GM21619 (cell line): ENCODE measurements around the gene SOX2.

Experiments used
- ATAC-seq: cut with Tn5 transposase; IDR thresholded peaks from one replicate; pipeline ENCODE4 v1.9.1; 2021; ENCODE audit not compliant: unreplicated experiment

Gene SOX2

GRCh38 chr3:181711325-181712135, at the start of gene SOX2:
SOX2 (plus strand) TSS chr3:181711925; CDS start chr3:181712361, 436 bp downstream.
- no peak for ATAC-seq

DNA sequence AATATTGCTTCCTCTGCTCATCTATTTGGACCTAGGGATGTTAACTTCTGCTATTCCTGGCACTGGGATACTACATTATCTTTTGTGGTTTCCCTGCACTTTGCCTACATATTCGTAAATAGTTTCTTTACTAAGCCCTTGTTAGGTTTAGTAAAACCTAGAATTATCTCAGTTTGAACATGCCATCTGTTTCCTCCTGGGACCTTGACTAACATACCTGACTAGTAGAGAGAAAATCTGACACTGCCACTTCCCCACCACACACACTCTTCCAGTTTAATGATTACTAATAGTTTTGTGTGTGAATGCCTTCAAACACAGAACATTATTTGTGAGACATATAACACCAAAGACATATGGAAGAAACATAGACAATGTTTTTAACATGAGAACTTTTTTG, 28.2 kb upstream of the SOX2 start:
- ATAC-seq, result peak; percentile 81

GRCh38 chr3:181687190-181687589, 24.5 kb upstream of the SOX2 start:
- no peak for ATAC-seq

GRCh38 chr3:181687731-181688130, 24.0 kb upstream of the SOX2 start:
- ATAC-seq, result no peak

- ATAC-seq, result no peak
Measured at GRCh38 chr3:181689546-181689945, 22.2 kb upstream of the SOX2 start.

DNA sequence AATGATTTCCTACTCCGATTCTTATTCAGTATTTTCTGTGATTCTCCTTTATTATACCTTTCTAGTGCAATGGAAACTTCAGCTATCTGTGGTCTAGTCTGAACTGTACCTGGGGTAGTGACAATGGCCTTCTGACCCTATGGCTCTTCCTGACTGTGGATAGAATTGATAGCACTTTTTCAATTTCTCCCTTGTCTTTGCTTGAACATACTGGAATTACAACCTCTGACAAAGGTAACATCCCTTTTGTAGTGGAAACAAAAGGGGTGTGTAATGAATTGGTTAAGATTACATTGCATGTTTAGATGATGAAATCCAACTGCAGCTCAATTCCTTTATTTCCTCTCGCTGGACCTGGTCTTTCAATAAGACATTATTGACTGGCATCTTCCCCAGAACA, 21.0 kb upstream of the SOX2 start:
- ATAC-seq, result no peak

- ATAC-seq, result no peak
Measured at GRCh38 chr3:181691901-181692300, 19.8 kb upstream of the SOX2 start.

DNA sequence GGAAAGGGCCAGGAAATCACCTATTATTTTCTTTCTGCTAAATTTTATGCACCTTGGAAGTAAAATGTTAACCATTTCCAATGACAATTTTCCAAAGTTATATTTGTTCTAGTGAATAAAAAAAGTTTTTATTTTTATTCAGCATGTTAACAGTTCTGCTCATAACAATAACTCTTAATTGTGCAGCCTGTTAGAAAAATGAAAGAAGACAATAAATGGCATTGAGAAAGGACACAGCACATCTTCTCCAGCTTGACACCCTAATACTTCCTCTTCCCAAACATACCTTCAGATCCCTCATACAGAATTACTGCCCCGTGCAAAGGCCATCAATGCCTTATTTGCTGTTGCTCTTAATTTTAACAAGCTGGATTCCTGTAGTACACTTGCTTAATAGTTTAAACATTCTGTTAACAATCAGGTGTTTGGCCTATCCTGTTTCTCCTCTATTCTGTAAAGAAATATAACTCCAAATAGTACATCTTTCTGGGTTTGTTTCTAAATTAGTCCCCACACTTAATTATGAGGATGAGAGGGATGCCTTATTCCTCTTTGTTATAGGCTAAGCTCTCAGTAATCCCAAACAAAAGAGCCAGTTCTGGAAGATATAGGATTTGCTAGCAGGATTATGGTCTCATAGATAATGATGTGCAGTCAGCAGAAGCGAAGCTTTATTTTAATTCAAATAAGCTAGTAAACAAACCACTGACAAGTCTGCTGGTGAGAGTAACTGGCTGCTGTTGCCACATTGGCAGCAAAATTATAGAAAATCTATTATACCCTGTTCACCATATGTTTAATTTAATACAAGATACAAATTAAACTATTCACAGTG, 19.2 kb upstream of the SOX2 start:
- ATAC-seq, result no peak

DNA sequence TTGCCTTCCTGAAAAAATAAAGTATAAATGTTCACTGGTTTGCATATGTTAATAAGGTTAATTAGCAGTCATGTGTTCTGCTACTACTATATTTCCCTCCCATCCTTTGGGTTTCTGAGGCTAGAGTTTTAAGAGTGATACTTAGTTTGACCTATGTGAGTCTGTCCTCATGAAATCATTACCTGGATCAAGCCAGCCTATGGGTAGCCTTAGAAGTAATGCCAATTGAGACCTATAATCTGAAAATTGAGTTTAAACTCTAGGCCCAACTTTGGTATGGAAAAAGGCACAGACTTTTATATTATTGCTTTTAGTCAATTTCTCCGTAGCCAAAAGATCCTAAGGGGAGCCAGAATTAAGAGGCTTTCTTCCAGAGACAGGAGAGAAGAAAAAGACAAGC, 18.4 kb upstream of the SOX2 start:
- no peak for ATAC-seq

GRCh38 chr3:181694805-181695660, 16.7 kb upstream of the SOX2 start:
- no peak for ATAC-seq

DNA sequence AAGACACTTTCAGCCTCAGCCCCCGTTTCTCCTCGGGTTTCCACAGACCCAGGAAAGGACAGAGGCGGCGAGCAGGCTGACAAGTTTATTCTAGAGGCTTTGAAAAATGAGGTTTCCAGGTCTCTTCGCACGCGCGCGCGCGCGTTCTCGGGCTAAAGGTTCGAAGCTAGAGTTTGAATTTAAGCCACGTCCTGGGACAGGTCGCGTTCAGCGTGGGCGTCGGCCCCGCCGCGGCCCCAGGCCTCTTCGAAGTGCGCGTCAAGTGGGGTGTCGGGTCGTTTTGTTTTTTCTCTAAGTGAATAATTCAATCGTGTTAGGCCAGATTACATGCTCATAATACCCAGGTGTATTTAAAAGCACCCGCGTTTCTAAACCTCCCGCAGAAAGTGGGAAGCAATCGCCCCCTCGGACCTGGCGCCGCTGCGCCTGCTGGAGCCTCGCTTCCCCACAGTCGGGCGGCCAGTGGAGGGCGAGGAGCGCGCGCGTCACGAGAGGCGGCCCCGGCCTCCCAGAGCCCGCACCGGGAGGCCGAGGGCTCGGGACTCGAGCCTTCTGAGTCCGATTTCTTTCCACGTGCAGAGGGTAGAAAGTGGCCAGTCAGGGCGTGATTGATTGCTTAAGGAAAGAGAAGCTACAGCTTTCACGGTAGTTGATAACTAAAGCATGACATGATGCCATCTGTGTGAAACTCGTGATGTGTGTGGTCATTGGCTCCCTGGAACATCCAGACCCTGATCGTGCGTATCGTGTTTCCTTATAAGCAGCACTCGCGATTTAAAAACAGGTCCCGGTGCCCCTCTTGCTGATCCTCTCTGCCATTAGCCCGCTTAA, 15.8 kb upstream of the SOX2 start:
- ATAC-seq, result no peak

- no peak for ATAC-seq
Measured at GRCh38 chr3:181696626-181697230, 15.0 kb upstream of the SOX2 start.

DNA sequence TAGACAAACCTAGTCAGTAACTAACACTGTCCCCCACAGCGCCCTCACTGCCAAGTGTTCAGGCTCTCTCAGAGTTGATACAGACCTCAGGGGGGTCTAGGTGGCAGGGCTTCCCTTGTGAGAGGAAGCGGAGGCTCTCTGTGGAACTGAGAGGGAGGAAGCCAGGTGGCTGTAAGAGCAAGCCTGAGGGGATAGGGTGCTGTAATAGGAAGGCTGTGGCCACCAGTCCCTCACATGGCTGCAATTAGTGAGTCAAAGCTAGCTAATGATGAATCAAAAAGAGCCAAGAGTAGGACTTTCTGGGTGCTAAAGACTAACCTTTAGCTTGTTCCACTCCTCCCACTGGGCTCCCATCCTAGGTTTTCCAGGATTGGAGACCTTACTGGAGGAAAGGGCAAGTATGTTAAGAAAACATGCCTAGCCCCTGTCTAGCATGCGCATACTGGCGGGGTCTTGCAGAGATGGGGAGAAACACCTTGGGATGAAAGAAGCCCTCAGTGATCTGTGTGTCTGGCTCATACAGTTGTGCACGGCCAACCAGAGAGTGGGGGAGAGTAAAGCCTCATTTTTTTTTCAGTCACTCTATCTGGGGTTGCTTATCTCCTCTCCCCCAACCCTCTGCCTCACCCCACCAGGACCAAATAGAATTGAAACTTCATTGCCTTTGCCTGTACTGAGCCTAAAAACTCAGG, 13.3 kb upstream of the SOX2 start:
- ATAC-seq, result no peak

DNA sequence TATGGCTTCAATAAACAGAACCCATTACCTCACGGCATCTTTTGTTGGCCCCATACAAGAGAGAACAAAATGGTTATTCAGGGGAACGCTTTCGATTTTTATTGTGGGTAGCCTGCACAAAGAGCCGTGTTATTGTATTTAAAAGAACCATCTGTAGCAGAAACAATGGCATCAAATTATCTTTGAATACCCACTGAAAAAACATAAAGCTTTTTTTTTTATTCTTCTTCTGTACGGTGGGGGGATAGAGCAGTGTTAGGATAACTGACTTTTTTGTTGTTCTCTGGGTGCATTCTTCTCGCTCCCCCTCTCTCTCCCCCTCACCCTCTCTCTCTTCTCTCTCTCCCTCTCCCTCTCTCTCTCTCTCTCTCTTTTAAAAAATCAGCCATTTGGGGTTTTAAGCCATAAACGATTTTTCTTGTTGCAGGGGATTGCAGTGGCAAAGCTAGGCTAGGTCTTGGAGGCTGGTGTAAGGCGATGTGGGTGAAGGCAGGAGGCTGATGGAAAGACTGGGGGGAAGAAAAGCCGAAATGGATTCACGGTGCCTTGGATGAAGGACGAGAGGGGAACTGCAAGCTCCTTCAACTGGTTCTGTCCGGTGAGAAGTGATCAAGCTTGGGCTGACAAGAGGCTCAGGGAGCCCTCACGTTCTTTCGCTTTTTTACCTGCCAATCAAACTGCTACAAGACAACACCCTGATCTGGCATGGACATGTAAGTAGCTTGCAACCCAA, 12.4 kb upstream of the SOX2 start:
- ATAC-seq, result no peak

- peak; percentile 77 for ATAC-seq
Measured at GRCh38 chr3:181700168-181701087, 11.3 kb upstream of the SOX2 start.

GRCh38 chr3:181701096-181701495, 10.6 kb upstream of the SOX2 start:
- ATAC-seq, result no peak

GRCh38 chr3:181703601-181704420, 7.9 kb upstream of the SOX2 start:
- ATAC-seq, result no peak
